ENCODE data around the gene MIOX. TPM values are rescaled to one million over a fixed set of nuclear protein-coding genes. Genes with fewer than 3 reads are reported as not detected.

Gene MIOX
- total RNA-seq, 1 experiment from 2014 or later: 0.32 TPM

GRCh38 chr22:50444663-50445062 lies 42.0 kb upstream of the MIOX start:
- TF ChIP-seq EZH2 (IDR thresholded peaks at IDR 0.05; ENCODE audit: borderline replicate concordance, low read depth, low read length, poor library complexity, severe bottlenecking) (no peak), CTCF (conservative IDR thresholded peaks at IDR 0.05; ENCODE audit: low read depth, low read length) (no peak)
- H3K27me3 ChIP-seq (replicated peaks; ENCODE audit: insufficient read depth, low read depth, low read length, poor library complexity): no peaks in the 10 kb centered on the region
- H3K4me1 ChIP-seq (ENCODE audit: insufficient read depth, low read length, poor library complexity, severe bottlenecking): no peaks in the 10 kb centered on the region
- H3K4me3 ChIP-seq (ENCODE audit: low read depth, low read length, poor library complexity, severe bottlenecking): no peak overlapping the region
- no TSS peak for BruUV-seq (replicated peaks)
- POLR2A ChIA-PET (ENCODE audit: low non-redundant PET): no interaction called here
- H3K36me3 ChIP-seq (ENCODE audit: insufficient read depth, low read length, poor library complexity, severe bottlenecking): peaks cover 60% of the 10 kb centered on the region
- intact Hi-C loops (cut with micrococcal nuclease; ENCODE audit: unreplicated experiment): no loop called here
- DNase-seq (ENCODE audit: low spot score): no peak
- CTCF ChIA-PET: interaction anchor here (0.6 kb wide), 1 partner anchor 202 kb away, joined by 3 read pairs; no protein-coding TSS in a partner anchor
- peak overlapping the region; percentile 47 for H3K27ac ChIP-seq (ENCODE audit: low read depth, low read length, poor library complexity, severe bottlenecking)
- H3K9me3 ChIP-seq (ENCODE audit: low read depth, low read length, poor library complexity, severe bottlenecking): no peaks in the 10 kb centered on the region

GRCh38 chr22:50445071-50445879 lies 41.4 kb upstream of the MIOX start:
- Histone ChIP-seq H3K36me3 (ENCODE audit: insufficient read depth, low read length, poor library complexity, severe bottlenecking) (peaks cover 57% of the 10 kb centered on the region), H3K4me1 (ENCODE audit: insufficient read depth, low read length, poor library complexity, severe bottlenecking) (no peaks in the 10 kb centered on the region), H3K27ac (ENCODE audit: low read depth, low read length, poor library complexity, severe bottlenecking) (peak overlapping the region; percentile 47), H3K27me3 (replicated peaks; ENCODE audit: insufficient read depth, low read depth, low read length, poor library complexity) (no peaks in the 10 kb centered on the region), H3K9me3 (ENCODE audit: low read depth, low read length, poor library complexity, severe bottlenecking) (no peaks in the 10 kb centered on the region), H3K4me3 (ENCODE audit: low read depth, low read length, poor library complexity, severe bottlenecking) (no peak overlapping the region)
- DNase-seq (ENCODE audit: low spot score): peak; percentile 28
- CTCF ChIA-PET: interaction anchor here (0.6 kb wide), 1 partner anchor 203 kb away, joined by 3 read pairs; no protein-coding TSS in a partner anchor
- intact Hi-C loops (cut with micrococcal nuclease; ENCODE audit: unreplicated experiment): no loop called here
- TF ChIP-seq CTCF (conservative IDR thresholded peaks at IDR 0.05; ENCODE audit: low read depth, low read length) (no peak), EZH2 (IDR thresholded peaks at IDR 0.05; ENCODE audit: borderline replicate concordance, low read depth, low read length, poor library complexity, severe bottlenecking) (no peak)
- BruUV-seq (replicated peaks): no TSS peak
- POLR2A ChIA-PET (ENCODE audit: low non-redundant PET): interaction anchor here (0.5 kb wide), 1 partner anchor 43 kb away, joined by 6 read pairs; no protein-coding TSS in a partner anchor

DNA sequence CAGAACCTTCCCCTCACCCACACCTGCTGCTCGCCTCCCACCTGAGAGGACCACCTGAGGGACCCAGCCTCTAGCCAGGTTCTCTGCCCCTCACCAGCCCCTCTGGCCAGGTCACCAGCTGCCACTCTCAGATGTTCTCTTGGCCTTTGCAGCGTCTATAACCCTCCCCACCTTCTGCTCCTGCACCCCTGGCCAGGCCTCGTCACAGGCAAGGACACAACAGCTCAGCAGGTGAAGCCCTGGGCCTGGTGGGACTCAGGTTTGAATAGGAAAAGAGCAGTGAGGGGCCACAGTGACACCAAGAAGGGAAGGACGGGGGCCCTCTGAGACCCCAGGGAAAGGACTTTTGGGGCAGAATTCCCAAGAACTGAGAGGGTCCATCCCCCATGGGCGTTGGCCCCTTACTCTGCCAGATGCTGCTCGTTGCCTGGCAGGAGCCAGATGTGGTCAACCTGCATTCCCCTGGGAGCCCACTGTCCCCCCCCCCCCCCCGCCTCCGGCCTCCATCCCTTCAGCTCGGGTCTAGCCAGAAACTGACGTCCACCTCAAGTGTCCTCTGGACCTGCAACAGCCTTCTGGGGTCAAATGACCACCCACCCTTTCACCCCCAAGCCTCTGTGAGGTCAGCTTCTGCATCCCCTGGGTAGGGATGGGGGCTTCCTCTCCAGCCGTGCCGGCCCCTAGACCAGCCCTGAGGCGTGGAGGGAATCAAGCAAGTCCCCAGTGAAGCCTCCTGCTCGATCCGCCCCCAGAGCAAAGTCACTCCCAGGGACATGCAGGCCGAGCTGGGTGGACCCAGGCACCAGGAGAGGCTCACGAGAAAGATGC lies 40.6 kb upstream of the MIOX start:
- BruUV-seq (replicated peaks): no TSS peak
- no peak overlapping the region for H3K27ac ChIP-seq (ENCODE audit: low read depth, low read length, poor library complexity, severe bottlenecking)
- CTCF ChIA-PET: no interaction called here

More for the DNA sequence above, 40.6 kb upstream of the MIOX start:
- POLR2A ChIA-PET (ENCODE audit: low non-redundant PET): interaction anchor here (0.5 kb wide), 1 partner anchor 44 kb away, joined by 6 read pairs; no protein-coding TSS in a partner anchor
- DNase-seq (ENCODE audit: low spot score): no peak
- no peak for TF ChIP-seq EZH2 (IDR thresholded peaks at IDR 0.05; ENCODE audit: borderline replicate concordance, low read depth, low read length, poor library complexity, severe bottlenecking)
- Histone ChIP-seq H3K4me1 (ENCODE audit: insufficient read depth, low read length, poor library complexity, severe bottlenecking) (no peaks in the 10 kb centered on the region), H3K36me3 (ENCODE audit: insufficient read depth, low read length, poor library complexity, severe bottlenecking) (peaks cover 50% of the 10 kb centered on the region), H3K4me3 (ENCODE audit: low read depth, low read length, poor library complexity, severe bottlenecking) (no peak overlapping the region), H3K9me3 (ENCODE audit: low read depth, low read length, poor library complexity, severe bottlenecking) (no peaks in the 10 kb centered on the region), H3K27me3 (replicated peaks; ENCODE audit: insufficient read depth, low read depth, low read length, poor library complexity) (no peaks in the 10 kb centered on the region)
- intact Hi-C loops (cut with micrococcal nuclease; ENCODE audit: unreplicated experiment): no loop called here
